GM18951 (cell line): Measurements from ENCODE around the gene LMTK3.

Experiments
- POLR2A ChIP-seq: IDR thresholded peaks from 4 replicates; pipeline ENCODE4 v1.6.1; 2011; ENCODE audit warnings: mild to moderate bottlenecking; ENCODE audit not compliant: insufficient read length, insufficient read depth; ENCODE audit errors: extremely low read depth
- in situ Hi-C: fragments of 300-500 bp; cut with MboI; formaldehyde crosslinking; loops from one replicate; pipeline ENCODE4 v1.12.0; 2022; ENCODE audit warnings: low sequenced_read_pairs, mixed read lengths, inconsistent platforms; ENCODE audit not compliant: unreplicated experiment

The LMTK3 gene

GRCh38 chr19:48444129-48444935, 67.3 kb downstream of the LMTK3 start:
- no peak for TF ChIP-seq POLR2A
- in situ Hi-C loops: no loop called here

GRCh38 chr19:48443731-48444128, 67.9 kb downstream of the LMTK3 start:
- TF ChIP-seq POLR2A: no peak
- in situ Hi-C loops: no loop called here

GRCh38 chr19:48443256-48443655, 68.4 kb downstream of the LMTK3 start:
- TF ChIP-seq POLR2A: no peak
- in situ Hi-C loops: no loop called here

- TF ChIP-seq POLR2A: no peak
- in situ Hi-C loops: no loop called here
Measured at GRCh38 chr19:48442116-48443035, 69.3 kb downstream of the LMTK3 start.

GRCh38 chr19:48441360-48442050, 70.1 kb downstream of the LMTK3 start:
- in situ Hi-C loops: no loop called here
- TF ChIP-seq POLR2A: no peak

GRCh38 chr19:48436586-48436985, 75.0 kb downstream of the LMTK3 start:
- in situ Hi-C loops: no loop called here

More at GRCh38 chr19:48436586-48436985, 75.0 kb downstream of the LMTK3 start:
- TF ChIP-seq POLR2A: no peak
